Kidney capillary endothelial cell (primary cell): ENCODE data around the gene CDC42BPA.

Source experiments
- DNase-seq: peaks from one replicate; pipeline ENCODE4 v3.0.0-alpha.2; 2018; ENCODE audit warnings: low spot score

CDC42BPA gene

DNA sequence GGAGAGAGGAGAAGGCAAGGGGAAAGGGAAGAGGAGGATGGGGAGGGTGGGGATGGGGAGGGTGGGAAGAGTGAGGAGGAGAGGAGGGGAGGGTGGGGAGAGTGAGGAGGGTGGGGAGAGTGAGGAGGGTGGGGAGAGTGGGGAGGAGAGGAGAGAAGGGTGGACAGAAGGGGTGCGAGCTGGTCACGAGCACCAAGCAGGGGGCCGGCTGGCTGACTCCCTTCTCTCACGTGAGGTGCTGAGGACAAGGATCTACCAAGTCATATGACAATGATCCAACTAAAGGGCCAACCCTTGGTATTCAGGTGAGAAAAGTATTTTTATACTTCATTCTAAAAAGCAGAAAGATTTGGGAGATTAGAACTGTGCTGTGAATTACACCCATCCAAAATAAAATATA is 326.4 kb downstream of the CDC42BPA start:
- no peak for DNase-seq

DNA sequence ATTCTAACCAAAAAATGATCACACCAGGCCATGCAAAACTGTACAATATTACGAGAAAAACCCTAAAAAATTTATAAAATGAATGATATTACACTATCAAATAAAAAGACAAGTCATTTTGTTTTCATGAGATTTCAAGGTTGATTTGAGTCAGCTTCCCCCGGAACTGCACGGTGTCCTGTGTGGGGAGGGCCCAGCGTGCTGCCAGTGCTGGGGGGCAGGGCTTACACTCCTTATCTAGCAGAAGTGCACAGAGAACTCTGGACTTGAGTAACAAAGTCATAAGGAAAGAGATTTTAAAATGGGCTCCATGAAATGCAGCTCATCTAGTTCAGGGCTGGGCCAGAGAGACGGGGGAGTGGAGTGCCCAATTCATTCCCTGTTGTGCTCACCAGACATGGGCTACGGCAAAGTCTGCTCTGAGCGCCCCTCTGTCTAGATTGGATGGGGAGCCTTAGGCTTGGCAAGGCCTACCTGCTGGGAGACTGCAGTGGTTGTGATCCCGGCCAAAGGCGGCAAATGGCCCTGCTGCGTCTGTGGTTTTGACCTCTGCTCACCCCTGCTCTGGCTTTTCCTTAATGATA is 328.1 kb downstream of the CDC42BPA start:
- peak; percentile 32 for DNase-seq

DNA sequence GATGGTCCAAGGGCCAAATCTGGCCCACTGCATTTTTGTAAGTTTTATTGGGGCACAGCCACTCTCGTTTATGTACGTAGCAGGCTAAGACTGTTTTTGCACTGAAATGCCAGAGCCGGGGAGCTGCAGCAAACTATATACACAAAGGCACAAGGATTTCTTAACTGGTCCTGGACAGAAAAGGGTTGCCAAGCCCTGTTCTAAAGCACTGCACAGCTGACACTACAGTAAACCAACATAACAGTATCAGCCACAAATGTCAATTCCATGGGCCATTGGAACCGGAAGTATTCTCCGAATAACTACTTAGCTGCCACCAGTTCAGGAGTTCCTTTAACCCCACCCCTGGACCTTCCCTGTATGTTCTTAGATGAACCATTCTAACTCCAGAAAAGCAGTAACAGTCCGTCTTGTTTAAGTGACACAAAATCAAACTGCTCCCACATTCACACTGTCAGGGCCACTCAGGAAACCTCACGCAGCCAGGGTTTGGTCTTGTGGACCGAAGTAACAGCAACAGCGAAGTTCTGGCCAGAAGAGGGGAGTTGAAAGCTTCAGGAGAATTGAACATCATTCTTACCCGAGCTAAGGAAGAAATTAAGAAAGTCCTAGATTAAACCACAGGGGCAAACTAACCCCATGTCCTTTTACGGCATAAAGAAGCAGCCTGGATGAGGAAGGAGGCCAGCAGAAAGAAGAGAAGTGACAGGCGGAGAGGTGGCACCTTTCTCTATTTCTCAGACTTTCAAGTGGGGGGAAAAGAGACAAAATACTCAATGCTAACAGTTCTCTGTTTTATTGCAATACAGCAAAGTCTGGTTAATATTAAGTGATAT is 329.0 kb downstream of the CDC42BPA start:
- no peak for DNase-seq

DNA sequence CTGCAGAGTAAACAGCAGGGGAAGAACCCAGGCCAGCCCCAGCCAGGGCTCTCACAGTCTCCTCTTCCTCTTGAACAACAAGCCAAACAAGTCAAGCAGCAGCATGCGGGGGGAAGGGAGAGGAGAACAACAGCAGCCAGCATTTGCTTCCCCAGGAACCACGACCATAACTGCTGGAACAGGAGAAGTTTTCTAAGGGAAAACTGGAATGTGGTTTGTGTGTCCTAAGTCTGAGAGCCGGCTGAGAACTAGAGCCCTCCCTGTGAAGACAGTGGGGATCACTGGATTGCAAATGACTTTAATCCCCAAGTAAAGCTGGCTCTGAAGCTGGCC is 330.0 kb downstream of the CDC42BPA start:
- DNase-seq = no peak

DNA sequence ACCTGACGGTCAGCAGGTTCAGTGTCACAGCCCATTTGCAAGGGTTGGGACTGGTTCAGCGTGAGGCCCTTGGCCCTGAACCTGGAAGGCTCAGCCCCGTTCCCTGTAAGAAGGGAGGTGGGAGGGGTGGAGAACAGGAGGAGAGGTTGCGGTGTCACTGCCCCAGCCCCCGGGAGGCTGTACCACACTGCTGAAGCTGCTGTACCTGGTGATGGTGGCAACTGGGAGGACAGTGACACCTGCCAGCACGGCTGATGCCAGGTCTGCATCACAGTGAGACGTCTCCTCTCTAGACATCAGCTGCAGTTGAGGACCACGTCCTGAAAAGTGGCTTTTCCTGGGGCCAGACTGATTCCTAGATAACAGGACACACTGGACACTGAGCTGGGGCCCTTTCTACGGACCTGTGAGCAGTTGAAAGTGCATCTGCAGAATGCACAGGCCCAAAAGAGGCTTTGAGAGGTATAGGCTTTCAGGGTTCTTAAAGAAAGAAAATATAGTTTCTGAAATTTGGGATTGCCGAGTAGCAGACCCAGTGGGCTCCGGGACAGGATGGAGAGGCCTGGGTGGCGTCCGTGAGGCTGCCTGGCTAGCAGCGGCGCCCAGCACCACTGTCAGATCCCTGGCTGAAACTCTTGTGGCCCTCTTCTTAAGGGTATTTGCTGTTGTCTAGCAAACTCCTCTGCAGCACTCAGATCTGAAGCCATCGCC is 330.5 kb downstream of the CDC42BPA start:
- no peak for DNase-seq

DNA sequence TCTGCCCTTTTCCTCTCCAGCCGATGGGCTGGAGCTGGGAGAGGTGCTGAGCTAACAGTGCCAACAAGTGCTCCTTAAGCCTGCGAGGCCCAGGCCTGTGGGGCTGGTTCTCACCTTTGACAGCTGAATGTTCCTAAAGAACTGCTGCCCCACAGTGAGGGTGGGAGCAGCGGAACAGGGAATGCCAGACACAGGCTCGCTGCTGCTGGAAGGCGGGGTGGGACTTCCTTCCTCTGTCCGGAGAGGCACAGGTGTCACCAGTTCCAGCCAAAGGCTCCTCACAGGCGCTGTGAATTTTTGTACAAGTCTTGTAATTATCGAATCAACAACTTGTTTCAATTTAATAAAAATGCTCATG is 331.1 kb downstream of the CDC42BPA start:
- DNase-seq = no peak

DNA sequence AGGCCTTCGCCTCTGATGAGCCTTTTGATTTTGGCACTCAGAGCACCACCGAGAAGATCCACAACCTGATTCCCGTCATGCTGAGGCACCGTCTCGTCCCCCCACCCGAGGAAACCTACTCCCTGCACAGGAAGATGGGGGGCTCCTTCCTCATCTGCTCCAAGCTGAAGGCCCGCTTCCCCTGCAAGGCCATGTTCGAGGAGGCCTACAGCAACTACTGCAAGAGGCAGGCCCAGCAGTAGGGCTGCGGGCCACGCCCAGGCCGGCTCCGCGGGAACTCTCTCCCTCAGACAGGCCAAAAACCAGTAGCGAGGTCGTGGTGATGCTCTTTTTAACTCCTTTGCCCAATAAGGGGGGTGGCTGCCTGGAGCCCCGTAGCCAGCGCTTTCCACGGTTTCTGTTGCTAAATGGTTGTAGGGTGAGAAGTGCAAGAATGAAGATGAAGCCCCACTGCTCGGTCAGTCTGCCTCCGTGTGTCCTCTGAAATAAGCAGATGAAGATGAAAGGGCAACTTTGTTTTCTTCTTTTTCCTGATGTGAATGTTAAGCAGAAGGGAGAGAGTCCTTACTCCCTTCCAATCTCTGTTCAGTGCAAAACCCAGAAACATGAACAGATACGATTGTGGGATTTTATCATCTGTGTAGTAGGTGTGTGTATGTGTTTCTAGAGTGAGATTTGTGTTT is 331.7 kb downstream of the CDC42BPA start:
- no peak for DNase-seq

DNA sequence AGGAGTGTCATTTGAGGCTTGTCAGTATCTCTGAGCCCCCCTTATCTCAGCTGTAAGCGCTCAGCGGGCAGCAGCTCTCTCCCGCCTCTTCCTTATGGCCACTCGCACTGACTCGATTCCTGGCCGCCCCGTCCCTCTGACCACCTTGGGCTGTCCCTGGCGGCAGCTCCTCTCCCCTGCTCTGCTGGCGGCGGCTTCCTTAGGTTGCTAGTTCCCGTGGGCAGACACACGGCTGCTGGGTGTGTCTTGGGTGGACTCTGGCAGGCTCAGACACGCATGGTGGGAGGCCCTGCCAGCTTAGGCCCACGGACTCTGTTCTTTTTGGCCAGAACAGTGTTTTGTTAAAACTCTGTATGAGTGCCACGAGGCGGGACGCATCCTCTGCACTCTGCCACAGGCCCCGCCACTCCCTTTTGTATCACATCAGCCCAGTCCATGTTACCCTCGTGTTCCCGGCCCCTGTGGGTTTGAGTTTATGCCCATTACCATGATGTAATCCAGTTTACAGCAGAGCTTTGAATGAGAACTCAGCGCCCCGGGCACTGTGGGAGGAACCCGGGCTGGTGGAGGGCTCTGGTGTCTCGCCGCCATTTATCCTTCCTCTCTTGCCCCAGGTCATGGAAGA is 332.3 kb downstream of the CDC42BPA start:
- no peak for DNase-seq

DNA sequence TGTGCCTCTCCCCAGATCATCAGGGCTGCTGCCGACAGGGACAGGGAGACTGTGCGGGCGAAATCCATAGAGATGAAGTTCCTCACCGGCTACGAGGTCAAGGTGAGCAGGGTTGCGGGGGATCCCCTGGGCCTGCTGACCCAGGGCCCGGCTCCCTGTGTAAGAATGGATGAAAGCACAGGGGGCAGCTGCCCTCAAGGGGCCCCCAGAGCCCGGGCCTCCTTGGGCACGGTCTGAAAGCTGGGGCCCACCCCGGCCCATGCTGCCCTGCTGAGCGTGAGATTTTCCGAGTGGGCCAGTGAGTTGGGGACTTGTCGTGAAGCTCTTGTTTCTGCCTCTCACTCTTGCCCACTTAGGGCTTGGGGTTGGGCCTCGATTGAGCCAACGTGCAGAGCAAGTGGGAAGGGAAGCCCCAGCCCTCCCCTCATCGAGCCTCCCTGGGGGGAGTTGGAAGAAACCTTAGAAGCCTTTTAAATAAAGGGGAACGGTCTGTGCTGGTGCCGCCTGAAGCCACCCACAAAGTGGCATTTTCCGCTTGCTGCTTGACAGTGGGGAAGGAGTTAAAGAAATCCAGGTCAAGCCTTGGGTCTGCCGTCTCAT is 333.0 kb downstream of the CDC42BPA start:
- DNase-seq = no peak

DNA sequence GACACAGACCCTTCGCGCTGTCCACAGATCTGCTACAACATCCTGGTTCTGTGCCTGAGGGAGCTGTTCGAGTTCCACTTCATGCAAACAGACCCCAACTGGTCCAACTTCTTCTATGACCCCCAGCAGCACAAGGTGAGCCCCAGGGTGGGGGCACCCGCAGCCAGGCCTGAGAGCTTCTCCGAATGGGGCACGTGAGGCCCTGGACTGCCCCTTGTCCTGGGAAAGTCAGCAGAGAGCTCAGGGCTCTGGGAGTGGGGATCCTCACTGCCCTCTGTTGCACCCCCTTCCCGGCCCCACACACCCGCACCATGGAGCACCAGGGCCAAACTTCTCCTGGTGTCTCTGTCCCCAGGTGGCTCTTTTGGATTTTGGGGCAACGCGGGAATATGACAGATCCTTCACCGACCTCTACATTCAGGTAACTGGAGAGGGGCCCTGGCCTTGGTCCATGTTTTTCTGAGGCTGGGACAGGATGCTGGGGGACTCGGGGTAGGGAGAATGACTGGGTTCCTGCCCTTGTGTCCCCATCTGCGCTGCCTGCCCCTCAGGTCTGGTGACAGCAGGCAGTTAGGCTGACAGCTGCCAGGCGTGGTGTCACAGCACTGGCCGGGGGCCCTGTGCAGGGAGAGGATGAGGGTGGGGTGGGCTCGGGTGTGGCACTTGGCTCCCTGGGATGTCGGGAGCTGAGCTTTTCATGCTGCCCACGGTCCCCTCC is 333.6 kb downstream of the CDC42BPA start:
- no peak for DNase-seq

DNA sequence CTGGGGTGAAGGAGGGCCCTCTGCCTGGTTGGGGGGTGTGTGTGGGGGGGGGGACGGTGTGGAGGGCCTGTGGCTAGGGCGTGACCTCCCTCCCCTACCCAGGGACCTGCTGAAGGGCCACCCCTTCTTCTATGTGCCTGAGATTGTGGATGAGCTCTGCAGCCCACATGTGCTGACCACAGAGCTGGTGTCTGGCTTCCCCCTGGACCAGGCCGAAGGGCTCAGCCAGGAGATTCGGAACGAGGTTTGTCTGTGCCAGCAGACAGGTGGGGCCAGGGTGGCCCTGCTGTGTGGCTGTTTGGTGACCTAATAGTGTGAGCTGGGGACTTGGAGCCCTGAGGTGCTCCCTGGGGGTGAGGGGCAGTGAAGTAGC is 334.3 kb downstream of the CDC42BPA start:
- no peak for DNase-seq

DNA sequence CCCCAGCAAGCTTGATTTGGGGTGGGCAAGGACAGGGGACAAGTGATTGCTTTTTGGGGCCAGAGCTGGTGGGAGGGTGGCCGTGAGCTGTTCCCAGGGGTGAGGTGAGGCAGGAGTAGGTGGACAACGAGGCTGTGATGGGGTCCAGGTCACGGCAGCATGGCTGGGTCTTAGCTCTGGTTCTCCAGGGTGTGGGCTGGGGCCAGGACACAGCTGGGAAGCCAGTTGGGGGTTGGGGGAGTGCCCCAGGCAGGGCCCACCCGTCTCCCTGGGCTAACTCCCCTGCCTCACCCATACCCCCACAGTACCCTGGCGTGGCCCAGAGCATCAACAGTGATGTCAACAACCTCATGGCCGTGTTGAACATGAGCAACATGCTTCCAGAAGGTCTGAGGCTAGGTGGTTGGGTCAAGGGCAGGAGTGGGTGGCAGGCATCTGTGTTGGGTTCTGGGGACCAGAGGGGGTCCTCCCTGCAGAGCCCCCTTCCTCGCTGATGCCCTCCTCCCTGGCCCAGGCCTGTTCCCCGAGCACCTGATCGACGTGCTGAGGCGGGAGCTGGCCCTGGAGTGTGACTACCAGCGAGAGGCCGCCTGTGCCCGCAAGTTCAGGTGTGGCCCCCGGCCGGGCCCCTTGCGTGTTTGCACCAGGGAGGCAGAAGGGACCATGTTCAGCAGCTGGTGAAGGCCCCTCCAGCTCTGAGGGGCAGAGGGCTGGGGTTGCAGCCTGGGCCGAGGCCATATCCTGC is 334.9 kb downstream of the CDC42BPA start:
- DNase-seq = no peak

DNA sequence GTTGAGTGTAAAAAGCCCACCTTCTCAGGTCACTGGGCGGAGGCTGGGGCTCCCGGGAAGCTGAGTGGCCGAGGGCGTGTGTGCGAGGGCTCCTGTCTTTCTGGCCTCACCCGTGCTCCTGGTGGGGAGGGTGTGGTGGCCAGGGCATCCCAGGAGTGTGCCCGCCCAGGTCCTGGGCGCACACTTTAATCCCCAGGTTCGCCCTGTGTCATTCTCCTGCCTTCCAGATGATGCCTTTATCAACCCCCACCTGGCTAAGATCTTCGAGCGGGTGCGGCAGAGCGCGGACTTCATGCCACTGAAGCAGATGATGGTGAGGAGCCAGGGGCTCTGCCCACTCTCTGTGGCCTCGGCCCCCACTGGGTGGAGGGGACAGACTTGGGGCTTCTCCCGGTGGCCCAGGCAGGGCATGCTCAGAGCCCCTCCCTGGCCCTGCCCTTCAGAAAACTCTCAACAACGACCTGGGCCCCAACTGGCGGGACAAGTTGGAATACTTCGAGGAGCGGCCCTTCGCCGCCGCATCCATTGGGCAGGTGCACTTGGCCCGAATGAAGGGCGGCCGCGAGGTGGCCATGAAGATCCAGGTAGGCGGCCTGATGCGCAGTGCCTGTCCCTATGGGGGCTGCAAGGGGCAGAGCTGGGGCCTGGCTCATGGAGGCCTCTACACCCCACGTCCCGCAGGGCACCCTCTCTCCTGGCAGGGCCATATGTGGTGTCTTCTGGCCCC is 335.7 kb downstream of the CDC42BPA start:
- no peak for DNase-seq

DNA sequence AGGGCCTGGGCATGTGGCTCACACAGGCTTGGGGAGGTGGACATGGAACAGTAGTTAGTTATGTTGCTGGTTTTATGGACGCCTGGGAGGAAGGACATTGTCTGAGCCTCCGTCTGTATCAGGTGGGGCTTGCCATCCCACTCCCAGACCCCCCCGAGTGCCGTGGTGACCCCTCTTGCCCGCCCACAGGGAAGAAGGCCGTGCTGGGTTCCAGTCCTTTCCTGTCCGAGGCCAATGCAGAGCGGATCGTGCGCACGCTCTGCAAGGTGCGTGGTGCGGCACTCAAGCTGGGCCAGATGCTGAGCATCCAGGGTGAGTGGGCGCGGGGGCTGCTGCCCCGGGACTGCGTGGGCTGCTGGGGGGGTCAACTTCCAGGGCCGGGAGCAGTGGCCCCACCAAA is 336.5 kb downstream of the CDC42BPA start:
- DNase-seq = no peak

DNA sequence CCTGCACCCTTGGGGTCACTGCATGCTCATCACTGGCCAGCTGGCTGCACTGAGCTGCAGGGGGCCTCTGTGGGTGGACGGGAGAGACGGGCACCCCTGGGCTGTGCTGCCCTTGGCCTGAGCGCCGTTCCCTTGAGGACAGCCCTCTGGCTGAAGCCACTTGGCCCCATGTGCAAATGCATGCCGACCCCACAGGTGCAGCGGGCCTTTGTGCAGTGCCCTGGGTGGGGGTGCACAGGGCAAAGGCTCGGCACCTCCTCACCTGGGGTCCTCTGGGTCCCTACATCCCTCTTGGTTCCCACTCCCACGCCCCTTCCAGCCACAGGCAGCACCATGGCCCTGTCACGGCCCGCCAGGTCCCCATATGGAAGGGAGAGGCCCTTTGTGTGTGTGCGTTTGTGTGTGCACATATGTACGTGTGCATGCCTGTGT is 336.9 kb downstream of the CDC42BPA start:
- no peak for DNase-seq

DNA sequence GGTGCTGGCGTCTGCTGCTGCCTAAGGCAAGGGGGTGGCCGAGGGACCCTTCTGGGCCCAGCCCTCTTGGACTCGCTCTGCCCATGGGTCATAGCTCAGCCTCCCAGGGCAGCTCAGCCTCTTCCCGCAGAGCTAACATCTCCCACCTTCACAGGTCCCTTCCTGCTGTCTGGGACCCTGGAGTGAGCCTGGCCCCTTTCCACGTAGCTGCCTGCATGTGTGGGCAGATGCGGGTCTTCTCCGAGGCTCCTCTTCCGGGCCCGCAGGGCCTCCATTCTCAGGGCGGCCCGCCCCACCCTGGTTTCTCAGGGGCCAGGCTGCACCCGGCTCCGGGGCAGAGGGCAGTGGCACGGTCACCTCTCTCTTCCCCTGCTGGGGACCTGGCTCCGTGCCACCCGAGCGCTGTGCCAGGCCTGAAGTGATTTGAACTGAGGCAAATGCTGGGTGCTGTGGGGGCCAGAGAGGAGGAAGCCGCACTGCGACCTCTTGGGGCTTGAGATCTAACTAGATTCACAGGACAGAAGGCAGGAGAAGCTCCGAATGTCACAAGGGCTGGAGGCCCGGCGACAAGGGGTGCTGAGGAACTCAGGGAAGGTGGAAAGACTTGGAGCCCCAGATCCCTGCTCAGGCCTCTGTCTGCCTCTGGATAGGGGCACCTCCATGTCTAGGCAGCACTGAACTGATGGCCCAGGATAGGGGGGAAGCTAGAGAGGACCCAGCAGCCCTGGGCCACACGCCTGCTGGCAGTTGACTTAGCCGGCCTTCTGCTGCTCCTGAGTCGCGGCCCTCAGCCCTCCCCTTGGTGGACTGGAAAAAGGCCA is 337.5 kb downstream of the CDC42BPA start:
- DNase-seq = no peak

DNA sequence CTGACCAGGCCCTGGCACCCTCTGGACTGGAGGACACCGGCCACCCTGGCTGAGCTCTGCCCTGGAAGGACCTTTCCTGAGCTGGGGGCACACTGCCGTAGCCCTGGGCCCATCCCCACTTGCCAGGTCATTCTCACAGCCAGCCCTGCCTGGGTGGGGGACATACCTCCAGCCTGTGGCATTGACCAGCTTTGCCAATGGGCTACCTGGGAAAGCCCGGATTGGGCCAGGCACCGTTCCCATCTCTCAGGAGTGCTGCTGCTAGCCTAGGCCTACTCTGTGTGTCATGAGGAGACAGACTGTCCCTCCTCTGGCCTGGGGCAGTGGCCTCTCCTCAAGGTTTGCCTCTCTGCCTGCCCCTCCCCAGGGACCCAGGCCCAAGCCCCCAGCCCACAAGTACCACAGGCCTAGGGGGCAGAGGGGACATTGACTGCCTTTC is 338.2 kb downstream of the CDC42BPA start:
- DNase-seq = no peak

DNA sequence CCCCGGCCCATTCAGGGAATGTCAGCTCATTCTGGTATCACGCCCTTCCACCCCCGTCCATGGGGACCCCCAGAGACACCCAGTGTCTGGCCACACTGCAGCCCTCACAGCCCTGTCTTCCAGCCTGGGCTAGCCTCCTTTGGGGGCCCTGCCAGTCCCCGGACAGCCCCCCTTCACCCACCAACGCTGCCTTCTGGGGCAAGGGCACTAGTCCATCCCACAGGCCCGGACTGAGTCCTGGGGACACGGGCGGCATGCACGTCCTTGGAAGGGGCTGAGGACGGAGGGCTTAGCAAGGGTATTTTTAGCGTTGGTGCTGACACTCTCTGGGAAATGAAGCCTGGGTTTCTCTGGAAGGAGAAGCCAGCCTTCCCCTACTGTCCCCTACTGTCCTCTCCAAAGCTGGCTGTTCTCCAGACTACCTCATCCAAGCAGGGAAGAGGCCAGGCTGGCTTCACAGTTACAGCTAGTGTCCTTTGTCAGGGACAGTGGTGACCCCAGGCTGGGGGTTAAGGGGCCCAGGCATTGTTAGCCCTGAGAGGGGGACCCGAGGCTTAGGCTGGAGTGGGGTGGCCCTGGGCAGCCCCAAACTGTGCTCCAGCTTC is 338.7 kb downstream of the CDC42BPA start:
- DNase-seq = no peak

DNA sequence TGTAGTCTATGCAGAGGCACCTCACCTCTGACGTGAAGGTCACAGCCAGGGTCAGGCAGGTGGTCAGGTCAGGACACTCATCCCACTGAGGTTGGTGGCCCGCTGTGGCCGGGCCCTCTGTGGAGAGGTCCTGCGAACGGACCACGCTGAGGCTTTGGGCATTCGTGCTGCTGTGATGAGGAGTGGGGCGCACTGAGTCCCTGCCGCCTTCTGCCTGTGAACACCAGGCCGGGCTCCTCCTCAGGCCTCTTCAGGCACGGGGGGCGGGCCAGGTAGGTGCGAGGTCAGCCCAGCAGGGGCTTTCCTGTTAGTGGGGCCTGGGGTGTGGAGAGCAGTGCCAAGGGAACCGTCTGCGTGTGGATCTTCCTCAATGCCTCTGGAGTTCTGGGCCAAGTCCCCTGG is 339.2 kb downstream of the CDC42BPA start:
- DNase-seq = no peak
